ENCODE results near the gene OR4F15.
"Not testable (repeated sequence)": the region's sequence is repeated elsewhere in the genome, so short reads cannot be mapped to it uniquely, and the experiment has no call there.

Gene OR4F15, protein sequence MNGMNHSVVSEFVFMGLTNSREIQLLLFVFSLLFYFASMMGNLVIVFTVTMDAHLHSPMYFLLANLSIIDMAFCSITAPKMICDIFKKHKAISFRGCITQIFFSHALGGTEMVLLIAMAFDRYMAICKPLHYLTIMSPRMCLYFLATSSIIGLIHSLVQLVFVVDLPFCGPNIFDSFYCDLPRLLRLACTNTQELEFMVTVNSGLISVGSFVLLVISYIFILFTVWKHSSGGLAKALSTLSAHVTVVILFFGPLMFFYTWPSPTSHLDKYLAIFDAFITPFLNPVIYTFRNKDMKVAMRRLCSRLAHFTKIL

DNA sequence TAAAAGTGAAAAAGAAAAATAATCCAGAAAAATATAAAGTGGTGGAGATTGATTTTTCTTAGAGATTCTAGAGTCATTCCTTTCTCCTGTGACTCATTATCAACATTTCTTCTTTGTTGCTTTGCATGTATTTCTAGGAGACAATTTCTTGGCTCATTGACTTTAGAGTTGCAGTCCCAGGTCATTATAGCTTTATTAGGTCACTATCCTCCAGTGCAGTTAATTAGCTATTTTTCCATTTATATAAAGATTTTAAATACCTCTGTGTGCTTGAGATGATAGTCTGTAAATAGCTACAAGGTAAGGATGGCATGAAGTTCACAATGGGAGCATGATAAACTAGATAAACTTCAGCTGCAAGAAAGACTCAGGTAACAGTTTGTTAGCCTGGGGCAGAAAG lies at the start of gene OR4F15:
Gene OR4F15, plus strand, starts transcription at position 301 of the 400 bp plus-strand sequence. CDS start 5,985 bp downstream, outside the sequence.
- in situ Hi-C loops (cut with HindIII; ENCODE audit: low sequenced_read_pairs), result no loop called here

DNA sequence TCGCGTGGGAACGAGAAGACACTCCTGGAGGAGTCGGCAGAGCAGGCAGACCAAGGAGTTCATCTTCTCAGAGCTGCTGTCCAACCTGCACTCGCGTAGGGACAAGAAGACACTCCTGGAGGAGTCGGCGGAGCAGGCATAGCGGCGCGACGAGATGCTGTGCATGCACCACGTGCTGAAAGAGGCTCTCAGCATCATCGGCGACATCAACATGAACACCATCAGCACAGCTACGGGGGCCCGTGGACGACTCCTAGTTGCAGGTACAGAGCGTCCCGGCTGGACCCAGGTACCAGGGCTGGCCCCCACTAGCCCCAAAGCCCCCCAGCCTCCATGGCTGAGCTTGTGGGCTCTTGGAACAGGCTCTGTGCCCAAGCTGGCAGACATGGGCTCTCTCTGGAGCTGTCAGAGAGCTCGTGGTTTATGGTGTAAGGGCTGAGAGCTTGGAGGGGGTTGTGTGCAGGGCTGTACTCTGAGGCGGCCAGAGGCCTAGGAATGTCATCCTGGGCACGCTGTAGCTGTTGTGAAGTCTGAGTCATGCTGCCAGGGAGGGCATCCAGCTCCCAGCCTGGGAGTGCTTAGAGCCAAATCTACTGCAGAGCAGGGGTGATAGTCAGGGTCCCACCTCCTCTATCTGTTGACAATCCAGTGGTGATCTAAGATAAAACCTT lies 47.2 kb upstream of the OR4F15 start:
- in situ Hi-C loops (cut with HindIII; ENCODE audit: low sequenced_read_pairs), result not testable (repeated sequence)

DNA sequence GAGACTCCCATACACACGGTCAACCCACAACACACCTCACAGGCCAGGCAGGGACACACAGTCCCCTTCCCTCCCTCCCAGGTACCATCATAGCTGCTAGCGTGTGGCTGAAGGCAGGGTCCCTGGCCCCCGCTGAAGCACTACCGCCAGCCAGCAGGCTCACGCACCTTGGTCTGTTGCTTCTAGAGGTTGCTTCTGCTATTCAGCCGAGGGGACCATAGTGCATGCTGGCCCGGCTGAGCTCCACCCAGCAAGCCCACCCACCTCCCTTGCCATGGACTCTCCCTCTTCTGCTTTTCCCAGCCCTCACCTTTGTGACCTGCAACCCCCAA lies 46.7 kb upstream of the OR4F15 start:
- in situ Hi-C loops (cut with HindIII; ENCODE audit: low sequenced_read_pairs), result not testable (repeated sequence)

DNA sequence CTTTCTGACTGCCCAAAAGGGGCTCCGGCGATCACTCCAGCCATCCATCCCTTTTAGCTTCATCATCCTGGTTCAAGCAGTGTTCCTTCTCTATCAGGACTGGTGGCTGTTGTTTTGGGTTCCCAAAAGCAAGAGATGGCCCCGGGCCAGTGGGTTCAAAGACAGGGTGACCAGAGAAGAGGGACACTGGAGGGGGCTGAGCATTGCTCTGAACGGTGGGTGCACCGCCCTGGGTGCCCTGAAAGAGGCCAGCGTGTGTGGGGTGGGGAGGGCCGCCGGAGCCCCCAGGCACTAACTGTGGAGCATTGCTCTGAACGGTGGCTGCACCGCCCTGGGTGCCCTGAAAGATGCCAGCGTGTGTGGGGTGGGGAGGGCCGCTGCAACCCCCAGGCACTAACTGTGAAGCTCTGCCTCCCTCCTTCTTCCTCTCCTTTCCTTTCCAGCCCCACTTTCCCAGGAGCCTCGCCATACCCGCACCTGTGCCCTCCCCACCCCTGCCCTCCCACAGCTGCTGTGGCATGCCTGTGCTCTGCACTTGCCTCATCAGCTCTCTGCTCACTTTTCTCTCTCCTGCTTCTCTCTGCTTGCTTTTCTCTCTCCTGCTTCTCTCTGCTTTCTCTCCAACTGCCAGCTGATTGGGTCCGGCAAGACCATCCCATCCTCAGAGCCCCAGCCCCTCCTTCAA lies 46.1 kb upstream of the OR4F15 start:
- in situ Hi-C loops (cut with HindIII; ENCODE audit: low sequenced_read_pairs), result no loop called here

DNA sequence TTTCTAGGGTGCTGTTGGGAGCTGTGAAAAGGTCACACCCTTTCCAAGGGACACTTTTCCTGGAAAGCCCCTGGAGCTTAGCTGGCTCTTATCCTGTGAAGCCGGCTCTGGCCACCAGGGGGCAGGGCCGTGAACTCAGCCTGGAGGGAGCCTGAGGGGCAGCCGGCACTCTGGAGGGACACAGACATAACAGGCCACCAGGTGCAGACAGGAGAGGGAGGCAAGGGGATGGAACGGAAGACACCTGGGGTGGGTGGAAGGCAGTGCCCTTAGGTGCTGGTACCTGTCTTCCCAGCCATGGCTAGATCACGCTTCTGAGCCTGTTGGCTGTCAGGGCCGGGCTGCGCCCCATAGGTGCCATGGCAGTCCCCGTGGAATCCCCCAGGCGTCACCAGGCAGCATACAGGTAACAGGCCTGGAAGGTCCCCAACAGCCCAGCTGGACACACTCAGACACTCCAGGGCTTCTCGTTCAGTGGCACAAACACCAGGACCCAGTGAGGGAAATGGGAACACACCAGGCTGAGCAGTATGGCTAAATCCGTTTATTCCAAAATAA lies 44.8 kb upstream of the OR4F15 start:
- in situ Hi-C loops (cut with HindIII; ENCODE audit: low sequenced_read_pairs), result not testable (repeated sequence)

DNA sequence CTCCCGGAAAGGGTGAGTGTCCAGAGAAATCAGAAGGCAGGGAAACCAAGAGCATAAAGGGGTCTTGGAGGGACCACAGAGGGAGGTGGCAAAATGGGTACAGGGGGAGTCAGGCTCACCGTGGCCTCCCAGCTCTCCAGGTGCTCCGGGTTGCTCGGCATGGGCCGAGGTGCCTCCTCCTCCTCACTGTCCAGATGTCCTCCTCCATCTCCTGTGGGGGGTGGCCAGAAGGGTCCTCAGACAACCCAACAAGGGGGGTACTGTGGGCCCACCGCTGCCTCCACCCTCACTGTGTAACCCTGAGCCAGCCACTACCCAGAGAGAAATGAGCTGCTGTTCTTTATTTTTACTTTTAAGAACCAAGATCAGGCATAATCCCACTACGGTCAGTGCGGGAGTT lies 39.1 kb upstream of the OR4F15 start:
- in situ Hi-C loops (cut with HindIII; ENCODE audit: low sequenced_read_pairs), result no loop called here

DNA sequence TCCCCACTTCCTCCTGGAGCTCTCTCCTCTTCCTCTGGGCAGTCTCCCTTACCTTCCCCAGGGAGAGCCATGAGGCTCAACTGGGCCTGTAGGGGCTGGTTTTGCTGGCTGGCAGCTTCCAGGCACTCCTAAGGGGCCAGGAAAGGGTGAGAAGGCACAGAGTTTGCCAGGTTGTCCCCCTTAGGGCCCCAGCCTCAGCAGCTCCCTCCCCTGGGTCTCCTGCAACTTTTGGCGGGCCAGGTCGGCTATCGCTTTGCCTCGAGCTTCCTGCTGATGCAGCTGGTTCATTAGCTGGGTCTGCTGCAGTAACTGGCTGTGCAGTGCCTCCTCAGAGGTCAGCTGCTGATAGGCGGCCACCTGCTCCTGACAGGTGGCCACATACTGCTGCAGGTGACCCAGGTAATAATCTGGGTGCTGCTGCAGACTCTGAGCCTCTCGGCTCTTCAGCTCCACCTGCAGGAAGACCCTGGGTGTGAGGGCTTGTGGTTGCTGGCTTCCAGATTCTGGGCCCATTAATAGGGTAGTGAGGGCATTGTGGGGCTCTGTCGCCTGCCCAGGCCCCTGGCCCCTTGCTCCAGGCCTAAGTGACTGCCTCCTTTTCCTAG lies 38.4 kb upstream of the OR4F15 start:
- in situ Hi-C loops (cut with HindIII; ENCODE audit: low sequenced_read_pairs), result no loop called here

DNA sequence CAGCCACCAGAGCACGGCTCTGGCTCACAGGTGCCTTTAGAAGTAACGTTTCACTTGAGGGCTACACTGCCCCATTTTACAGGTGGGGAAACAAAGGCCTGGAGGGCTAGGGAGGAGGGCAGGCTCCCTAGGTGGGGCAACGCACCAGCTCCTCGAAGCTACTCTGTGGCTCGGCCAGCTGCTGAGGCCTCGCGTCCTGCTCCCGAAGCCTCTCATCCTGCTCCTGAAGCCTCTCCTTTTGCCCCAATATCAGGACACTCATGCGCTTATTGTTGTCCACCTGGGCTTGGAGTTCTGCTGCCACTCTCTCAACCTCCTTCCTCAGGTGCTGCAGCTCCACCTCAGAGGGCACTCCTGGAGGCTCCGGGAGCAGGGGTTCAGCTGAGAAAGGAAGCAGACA lies 36.9 kb upstream of the OR4F15 start:
- in situ Hi-C loops (cut with HindIII; ENCODE audit: low sequenced_read_pairs), result no loop called here

DNA sequence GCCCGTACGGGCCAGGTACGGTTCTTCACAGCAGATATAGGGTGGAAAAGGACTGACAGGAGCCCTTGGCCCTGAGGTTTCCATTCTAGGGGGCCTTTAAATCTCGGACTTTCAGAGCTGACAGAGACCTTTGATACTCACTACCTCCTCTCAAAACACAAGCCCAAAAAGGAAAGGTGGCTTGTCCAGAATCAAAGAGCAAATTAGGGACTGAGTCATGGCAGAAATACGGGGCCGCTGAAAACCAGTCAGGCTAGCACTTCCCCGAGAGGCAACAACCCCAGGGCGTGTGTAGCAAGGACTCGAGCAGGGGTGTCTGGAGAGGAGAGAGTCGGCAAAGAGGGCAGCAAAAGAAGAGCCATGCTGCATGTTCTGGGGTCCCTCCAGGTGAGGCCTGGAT lies 33.4 kb upstream of the OR4F15 start:
- in situ Hi-C loops (cut with HindIII; ENCODE audit: low sequenced_read_pairs), result not testable (repeated sequence)

DNA sequence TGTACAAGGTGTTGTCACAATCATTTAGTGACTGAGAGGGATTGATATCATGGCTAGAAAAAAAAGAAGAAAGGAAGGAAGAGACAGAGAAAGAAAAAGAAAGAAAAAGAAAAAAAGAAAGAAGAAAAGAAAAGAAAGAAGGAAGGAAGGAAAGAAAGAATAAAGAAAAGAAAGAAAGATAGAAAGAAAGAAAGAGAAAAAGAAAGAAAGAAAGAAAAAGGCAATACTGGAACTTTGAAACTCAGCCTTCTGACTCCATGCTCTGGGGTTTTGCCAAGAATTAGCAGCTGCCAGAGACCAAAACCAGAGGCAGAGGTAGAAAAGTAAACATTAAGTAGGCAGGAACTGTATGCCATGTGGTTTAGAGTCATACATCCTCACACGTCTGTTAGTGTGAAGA lies 31.8 kb upstream of the OR4F15 start:
- in situ Hi-C loops (cut with HindIII; ENCODE audit: low sequenced_read_pairs), result not testable (repeated sequence)

DNA sequence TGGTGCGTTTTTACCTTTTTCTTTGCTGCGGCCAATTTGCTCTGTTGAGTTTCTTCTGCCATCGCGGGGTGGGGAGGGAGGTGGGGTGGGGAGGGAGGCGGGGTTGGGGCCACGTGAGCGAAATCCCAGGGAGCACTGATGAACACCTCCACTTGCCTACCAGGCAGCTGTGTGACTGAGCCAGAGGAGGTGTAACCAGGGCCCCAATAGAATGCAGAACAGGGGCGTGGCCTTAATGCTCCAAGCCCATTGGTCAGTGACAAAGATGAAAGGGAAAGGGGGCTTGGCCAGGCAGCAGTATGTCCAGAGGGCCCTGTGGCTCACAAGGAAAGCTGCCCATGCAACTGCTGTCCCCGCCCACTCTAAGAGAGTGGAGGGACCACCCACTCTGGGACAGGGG lies 30.1 kb upstream of the OR4F15 start:
- in situ Hi-C loops (cut with HindIII; ENCODE audit: low sequenced_read_pairs), result no loop called here

DNA sequence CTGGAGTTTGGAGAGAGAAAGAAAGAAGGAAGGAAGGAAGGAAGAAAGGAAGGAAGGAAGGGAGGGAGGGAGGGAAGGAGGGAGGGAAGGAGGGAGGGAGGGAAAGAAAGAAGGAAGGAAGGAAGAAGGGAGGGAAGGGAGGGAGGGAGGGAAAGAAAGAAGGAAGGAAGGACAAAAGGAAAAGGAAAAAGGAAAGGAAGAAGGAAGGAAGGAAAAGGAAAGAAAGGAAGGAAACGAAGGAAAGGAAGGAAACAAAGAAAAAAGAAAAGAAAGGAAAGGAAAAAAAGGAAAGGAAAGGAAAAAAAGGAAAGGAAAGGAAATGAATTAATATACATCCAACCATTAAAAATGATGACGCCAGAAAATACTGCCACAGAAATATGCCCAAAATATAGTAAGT lies 27.4 kb upstream of the OR4F15 start:
- in situ Hi-C loops (cut with HindIII; ENCODE audit: low sequenced_read_pairs), result no loop called here

DNA sequence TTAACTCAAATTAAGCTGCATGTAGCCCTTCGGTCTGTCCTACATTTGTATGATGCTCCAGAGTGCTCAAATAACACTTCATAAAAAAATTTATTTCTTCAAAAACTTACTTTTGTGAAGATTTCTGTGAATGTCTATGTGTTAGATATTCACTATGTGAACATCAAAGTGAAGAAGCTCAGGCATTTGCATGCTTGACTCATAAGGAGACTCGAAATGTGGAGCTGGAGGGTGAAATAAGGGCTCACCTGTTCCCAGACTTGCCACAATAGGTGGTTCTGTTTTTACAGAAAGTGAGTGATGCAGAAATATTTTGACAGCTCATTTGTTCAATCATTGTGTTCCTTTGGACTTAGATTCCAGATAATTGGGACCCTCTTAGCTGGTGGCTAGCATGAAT lies 25.6 kb upstream of the OR4F15 start:
- in situ Hi-C loops (cut with HindIII; ENCODE audit: low sequenced_read_pairs), result not testable (repeated sequence)

DNA sequence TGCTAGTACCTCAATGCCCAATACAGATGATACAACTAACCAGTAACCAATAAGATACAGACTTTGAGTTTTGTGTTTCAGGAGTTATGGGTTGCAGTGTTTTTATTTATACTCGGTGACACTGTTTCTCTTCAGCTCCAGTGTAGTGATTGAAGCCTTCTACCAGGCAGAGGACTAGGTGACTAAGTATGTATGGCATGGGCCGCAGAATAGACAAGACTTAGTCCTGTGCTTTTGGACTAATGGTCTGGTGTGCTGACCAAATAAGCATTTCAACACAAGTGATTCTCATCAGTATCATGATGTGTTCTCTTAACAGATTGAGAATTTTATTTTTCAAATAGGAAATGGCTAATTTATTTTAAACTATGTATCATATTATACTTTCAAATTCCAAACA lies 24.0 kb upstream of the OR4F15 start:
- in situ Hi-C loops (cut with HindIII; ENCODE audit: low sequenced_read_pairs), result not testable (repeated sequence)

DNA sequence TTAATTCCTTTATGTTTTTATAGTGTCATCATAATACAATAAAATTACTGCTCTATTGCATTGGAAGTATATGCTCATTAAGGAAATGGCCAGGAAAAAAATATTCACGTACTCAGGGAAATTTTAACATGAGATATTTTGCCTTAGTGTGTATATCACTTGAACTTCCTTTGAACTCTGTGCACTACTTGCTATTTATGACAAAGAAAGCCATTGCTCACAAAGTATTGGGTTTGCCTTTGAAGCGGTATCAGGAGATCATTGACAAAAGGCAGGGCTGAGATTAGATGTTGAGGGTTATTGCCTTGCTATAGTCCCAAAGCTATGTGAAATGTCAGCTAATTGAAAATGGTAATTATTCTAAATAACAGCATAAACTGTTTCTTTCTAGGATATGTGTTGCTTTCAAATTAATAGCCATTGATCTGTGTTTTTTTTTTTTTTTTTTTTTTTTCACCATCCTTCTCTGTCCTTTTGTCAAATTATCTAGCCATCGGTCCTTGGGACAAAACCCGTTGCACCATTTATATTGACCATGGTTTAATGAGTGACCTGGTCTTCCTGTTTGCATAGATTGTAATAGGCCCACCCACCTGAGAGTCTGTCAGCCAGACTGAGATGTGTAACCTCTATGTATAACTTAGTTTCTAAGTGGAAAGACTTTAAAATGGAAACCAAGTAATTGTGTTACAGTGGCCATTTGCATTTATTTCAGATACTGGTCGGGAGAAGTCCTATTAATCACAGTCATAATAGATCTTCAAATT lies 23.3 kb upstream of the OR4F15 start:
- in situ Hi-C loops (cut with HindIII; ENCODE audit: low sequenced_read_pairs), result not testable (repeated sequence)

DNA sequence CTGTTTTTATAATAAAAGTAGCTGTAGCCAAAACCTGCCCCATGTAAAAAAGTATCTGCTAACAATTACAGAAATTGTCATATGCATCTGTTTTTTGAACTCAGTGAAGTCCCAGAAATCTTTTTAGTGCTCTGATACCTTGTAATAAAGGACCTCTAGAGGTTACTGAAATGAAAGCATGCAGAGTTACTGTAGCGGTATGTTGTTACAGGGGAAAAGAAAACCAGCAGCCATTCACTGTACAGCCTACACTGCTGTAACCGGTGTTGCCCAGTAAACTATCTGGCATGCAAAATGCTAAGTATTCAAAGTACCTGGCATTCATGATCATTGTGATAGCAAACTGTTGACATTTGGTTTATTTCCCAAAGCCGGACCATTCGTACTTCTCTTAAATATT lies 21.3 kb upstream of the OR4F15 start:
- in situ Hi-C loops (cut with HindIII; ENCODE audit: low sequenced_read_pairs), result not testable (repeated sequence)

DNA sequence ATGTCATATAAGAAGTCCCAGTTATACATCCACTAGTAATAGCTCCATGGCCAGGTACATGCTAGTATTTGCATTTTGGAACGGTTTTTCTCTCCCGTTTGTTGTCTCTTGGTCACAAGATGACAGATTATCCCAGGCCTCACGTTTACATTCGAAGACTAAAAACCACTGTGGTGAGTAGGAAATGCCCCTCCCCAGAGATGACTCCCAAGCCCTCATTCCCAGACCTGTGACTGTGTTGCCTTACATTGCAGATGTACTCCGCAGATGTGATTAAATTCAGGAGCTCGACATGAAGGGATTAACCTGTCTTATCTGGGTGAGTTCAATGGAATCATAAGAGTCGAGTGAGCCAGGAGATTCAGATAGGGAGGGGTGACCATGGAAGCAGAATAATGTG lies 18.0 kb upstream of the OR4F15 start:
- in situ Hi-C loops (cut with HindIII; ENCODE audit: low sequenced_read_pairs), result not testable (repeated sequence)

DNA sequence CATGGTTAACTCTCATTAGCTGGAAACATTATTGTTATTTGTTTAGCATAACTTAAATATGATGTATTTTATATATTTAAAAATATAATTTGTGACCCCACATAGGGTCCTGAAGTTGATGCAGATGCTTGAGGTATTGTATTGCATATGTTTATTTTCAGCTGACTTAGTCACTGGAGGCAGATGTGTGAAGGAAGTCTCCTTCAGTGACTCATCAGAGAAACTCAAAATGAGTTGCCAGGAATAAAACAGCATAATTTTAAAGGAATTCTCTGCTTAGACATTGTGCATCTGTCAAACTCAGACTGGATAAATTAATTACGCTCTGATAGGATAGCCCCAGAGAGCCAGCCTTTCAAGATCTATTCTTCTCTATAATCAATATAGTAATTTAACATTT lies 16.5 kb upstream of the OR4F15 start:
- in situ Hi-C loops (cut with HindIII; ENCODE audit: low sequenced_read_pairs), result no loop called here

DNA sequence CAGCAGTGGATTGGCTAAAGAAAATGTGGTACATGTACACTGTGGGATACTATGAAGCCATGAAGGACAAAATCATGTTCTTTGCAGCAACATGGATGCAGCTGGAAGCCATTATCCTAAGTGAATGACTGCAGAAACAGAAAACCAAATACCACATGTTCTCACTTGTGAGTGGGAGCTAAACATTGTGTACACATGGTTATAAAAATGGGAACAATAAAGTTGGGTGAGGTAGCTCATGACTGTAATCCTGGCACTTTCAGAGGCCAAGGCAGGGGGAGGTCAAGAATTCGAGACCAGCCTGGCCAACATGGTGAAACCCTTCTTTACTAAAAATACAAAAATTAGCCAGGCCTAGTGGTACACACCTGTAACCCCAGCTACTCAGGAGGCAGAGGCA lies 12.3 kb upstream of the OR4F15 start:
- in situ Hi-C loops (cut with HindIII; ENCODE audit: low sequenced_read_pairs), result no loop called here

DNA sequence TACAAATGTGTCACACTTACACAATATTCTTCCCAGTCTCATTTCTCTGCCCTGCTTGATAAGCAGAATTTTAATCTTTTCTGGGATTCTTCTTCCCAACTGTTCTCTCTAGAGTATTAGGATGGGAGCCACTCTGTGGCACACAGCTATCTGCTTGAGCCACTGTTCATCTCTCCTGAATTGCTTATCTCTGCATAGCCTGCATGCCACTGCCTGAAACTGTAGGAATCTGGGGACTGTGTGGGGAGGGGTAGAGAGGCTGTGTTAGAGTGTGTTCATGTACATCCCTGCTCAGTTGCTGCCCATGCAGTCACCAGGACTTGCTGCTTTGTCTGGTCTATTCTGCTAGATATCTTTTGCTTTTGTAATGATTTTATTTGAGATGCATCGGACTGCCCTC lies 11.0 kb upstream of the OR4F15 start:
- in situ Hi-C loops (cut with HindIII; ENCODE audit: low sequenced_read_pairs), result no loop called here

DNA sequence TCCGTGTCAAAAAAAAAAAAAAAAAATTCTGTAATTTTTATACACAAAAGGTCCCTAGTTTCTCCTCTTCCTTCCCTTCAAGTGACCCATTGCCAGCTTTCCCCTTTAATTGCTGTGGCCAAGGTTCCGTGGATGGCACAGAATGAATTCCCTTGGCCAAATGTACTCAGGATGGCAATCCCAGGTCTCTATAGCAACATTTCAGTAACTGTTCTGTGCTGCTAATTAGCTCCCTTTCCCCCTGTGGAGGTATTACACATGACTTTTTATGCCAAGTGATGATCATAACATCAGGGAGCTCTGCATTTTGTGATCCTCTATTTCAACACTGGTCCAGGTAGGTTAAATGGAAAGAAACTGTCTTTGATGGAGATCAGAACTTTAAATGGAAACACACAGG lies 8.8 kb upstream of the OR4F15 start, which contains the start of gene OR4F6:
Gene OR4F6, plus strand, starts transcription at position 301 of the 400 bp plus-strand sequence. CDS start 2,211 bp downstream, outside the sequence.
- in situ Hi-C loops (cut with HindIII; ENCODE audit: low sequenced_read_pairs), result no loop called here

Data from endothelial cell of hepatic sinusoid (primary cell).